ENCODE measurements around the gene SCAMP2.
"Not testable (repeated sequence)": the region's sequence is repeated elsewhere in the genome, so short reads cannot be mapped to it uniquely, and the experiment has no call there.

Gene SCAMP2

GRCh38 chr15:74892313-74892712, 19.1 kb upstream of the SCAMP2 start:
- FAIRE-seq (no peak), DNase-seq (ENCODE audit: extremely low spot score, insufficient read length, low read depth) (no peak)

GRCh38 chr15:74891469-74891868, 18.3 kb upstream of the SCAMP2 start:
- DNase-seq (ENCODE audit: extremely low spot score, insufficient read length, low read depth) (no peak), FAIRE-seq (no peak)

GRCh38 chr15:74890665-74890960, 17.4 kb upstream of the SCAMP2 start:
- no peak for DNase-seq (ENCODE audit: extremely low spot score, insufficient read length, low read depth)
- no peak for FAIRE-seq

GRCh38 chr15:74889883-74890664, 16.9 kb upstream of the SCAMP2 start, which contains the start of gene MPI:
MPI (plus strand) TSS chr15:74890042; CDS start chr15:74890074, 32 bp downstream.
- DNase-seq (ENCODE audit: extremely low spot score, insufficient read length, low read depth) (peak; percentile 83), FAIRE-seq (peak; percentile 82)

- DNase-seq (ENCODE audit: extremely low spot score, insufficient read length, low read depth): no peak
- FAIRE-seq: no peak
Measured at GRCh38 chr15:74889390-74889882, 16.3 kb upstream of the SCAMP2 start.

- DNase-seq (ENCODE audit: extremely low spot score, insufficient read length, low read depth): no peak
- no peak for FAIRE-seq
Measured at GRCh38 chr15:74888716-74889115, 15.6 kb upstream of the SCAMP2 start.

- DNase-seq (ENCODE audit: extremely low spot score, insufficient read length, low read depth); FAIRE-seq: not testable (repeated sequence)
Measured at GRCh38 chr15:74887537-74888193, 14.5 kb upstream of the SCAMP2 start.

GRCh38 chr15:74885461-74885860, 12.3 kb upstream of the SCAMP2 start:
- DNase-seq (ENCODE audit: extremely low spot score, insufficient read length, low read depth) (no peak), FAIRE-seq (no peak)

GRCh38 chr15:74884428-74885223, 11.5 kb upstream of the SCAMP2 start:
- FAIRE-seq (no peak), DNase-seq (ENCODE audit: extremely low spot score, insufficient read length, low read depth) (no peak)

- FAIRE-seq: no peak
- DNase-seq (ENCODE audit: extremely low spot score, insufficient read length, low read depth): no peak
Measured at GRCh38 chr15:74882528-74882927, 9.4 kb upstream of the SCAMP2 start.

- FAIRE-seq: no peak
Measured at GRCh38 chr15:74878273-74878672, 5.1 kb upstream of the SCAMP2 start.

GRCh38 chr15:74873756-74874424, 725 bp upstream of the SCAMP2 start:
- DNase-seq (ENCODE audit: extremely low spot score, insufficient read length, low read depth) (no peak), FAIRE-seq (no peak)

More at GRCh38 chr15:74878273-74878672, 5.1 kb upstream of the SCAMP2 start:
- DNase-seq (ENCODE audit: extremely low spot score, insufficient read length, low read depth): no peak

- DNase-seq (ENCODE audit: extremely low spot score, insufficient read length, low read depth): no peak
- no peak for FAIRE-seq
Measured at GRCh38 chr15:74872702-74873035, 496 bp downstream of the SCAMP2 start.

- FAIRE-seq (no peak), DNase-seq (ENCODE audit: extremely low spot score, insufficient read length, low read depth) (no peak)
Measured at GRCh38 chr15:74870436-74871215, 2.5 kb downstream of the SCAMP2 start.

- DNase-seq (ENCODE audit: extremely low spot score, insufficient read length, low read depth) (peak; percentile 74), FAIRE-seq (peak; percentile 96)
Measured at GRCh38 chr15:74869726-74870407, 3.3 kb downstream of the SCAMP2 start.

- DNase-seq (ENCODE audit: extremely low spot score, insufficient read length, low read depth) (no peak), FAIRE-seq (no peak)
Measured at GRCh38 chr15:74869372-74869725, 3.8 kb downstream of the SCAMP2 start.

GRCh38 chr15:74868059-74868458, 5.1 kb downstream of the SCAMP2 start:
- DNase-seq (ENCODE audit: extremely low spot score, insufficient read length, low read depth) (no peak), FAIRE-seq (no peak)

GRCh38 chr15:74867466-74868038, 5.6 kb downstream of the SCAMP2 start:
- no peak for DNase-seq (ENCODE audit: extremely low spot score, insufficient read length, low read depth)
- no peak for FAIRE-seq

- FAIRE-seq: no peak
- no peak for DNase-seq (ENCODE audit: extremely low spot score, insufficient read length, low read depth)
Measured at GRCh38 chr15:74866090-74866489, 7.1 kb downstream of the SCAMP2 start.

All from GM18507 (cell line).